ENCODE measurements around the gene BPNT1. TPM values are rescaled to one million over a fixed set of nuclear protein-coding genes. Genes with fewer than 3 reads are reported as not detected.
"Not testable (repeated sequence)": the region's sequence is repeated elsewhere in the genome, so short reads cannot be mapped to it uniquely, and the experiment has no call there.

The BPNT1 gene
- total and polyA plus RNA-seq, 3 donors from 2014 or later, result 22.0 to 28.7 (median 23.1) TPM

DNA sequence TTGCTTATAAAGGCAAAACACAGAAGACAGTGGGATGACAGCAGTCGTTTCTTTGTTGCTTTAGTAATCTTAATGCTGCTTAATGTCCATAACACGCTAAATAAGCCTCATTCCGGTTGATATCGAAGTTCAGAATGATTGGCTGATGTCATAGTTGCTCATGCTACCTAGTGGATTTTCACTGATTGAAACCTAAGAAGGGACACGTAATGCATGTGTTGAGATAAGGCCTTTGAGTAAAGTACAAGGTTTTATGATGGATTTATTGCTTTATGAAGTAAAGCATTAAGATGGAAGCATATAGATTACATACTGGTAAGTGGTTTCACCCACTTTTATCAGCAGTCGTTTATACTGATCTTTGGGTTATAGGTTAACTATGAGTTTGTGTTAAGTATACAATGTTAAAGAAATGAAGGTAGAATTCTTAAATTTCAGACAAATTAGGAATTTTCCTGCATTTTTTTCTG, 29.5 kb upstream of the BPNT1 start:
- WGBS, 2 donors, result 67 to 80% methylated on average over 6 of the region's 6 CpGs
- no peaks in the 10 kb centered on the region for H3K36me3 ChIP-seq (ENCODE audit: low read depth, missing control alignments)
- H3K4me1 ChIP-seq, result no peaks in the 10 kb centered on the region
- TF ChIP-seq POLR2A (IDR thresholded peaks at IDR 0.05), result no peak
- TF ChIP-seq CTCF (IDR thresholded peaks at IDR 0.05), result no peak
- H3K27me3 ChIP-seq, result no peaks in the 10 kb centered on the region
- DNase-seq, result no peak
- no peak overlapping the region for H3K27ac ChIP-seq
- no peaks in the 10 kb centered on the region for H3K9me3 ChIP-seq
- H3K4me3 ChIP-seq, result no peak overlapping the region
- intact Hi-C loops (cut with DNase I; ENCODE audit: low total_unique reads), result no loop called here

- TF ChIP-seq POLR2A (IDR thresholded peaks at IDR 0.05), result no peak
- TF ChIP-seq CTCF (IDR thresholded peaks at IDR 0.05), result peak in 2 of 3 experiments; percentile 9 to 49
- H3K27ac ChIP-seq, result no peak overlapping the region
- DNase-seq, result no peak
- no peaks in the 10 kb centered on the region for H3K9me3 ChIP-seq
- H3K4me3 ChIP-seq, result no peak overlapping the region
- intact Hi-C loops (cut with DNase I; ENCODE audit: low total_unique reads), result no loop called here
- 77 to 78% methylated on average over 5 of the region's 5 CpGs for WGBS, 2 donors
- no peaks in the 10 kb centered on the region for H3K36me3 ChIP-seq (ENCODE audit: low read depth, missing control alignments)
- H3K4me1 ChIP-seq, result no peaks in the 10 kb centered on the region
- H3K27me3 ChIP-seq, result no peaks in the 10 kb centered on the region
Observed at GRCh38 chr1:220113136-220113695, 23.6 kb upstream of the BPNT1 start.

DNA sequence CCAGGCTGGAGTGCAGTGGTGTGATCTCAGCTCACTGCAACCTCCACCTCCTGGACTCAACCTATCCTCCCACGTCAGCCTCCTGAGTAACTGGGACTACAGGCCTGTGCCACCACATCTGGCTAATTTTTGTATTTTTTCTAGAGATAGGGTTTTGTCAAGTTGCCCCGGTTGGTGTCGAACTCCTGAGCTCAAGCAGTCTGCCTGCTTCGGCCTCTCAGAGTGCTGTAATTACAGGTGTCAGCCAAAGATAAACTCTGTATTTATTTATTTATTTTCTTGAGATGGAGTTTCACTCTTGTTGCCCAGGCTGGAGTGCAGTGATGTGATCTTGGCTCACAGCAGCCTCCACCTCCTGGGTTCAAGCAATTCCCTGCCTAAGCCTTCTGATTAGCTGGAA, 23.0 kb upstream of the BPNT1 start:
- H3K27me3 ChIP-seq; H3K9me3 ChIP-seq; H3K36me3 ChIP-seq (ENCODE audit: low read depth, missing control alignments); intact Hi-C loops (cut with DNase I; ENCODE audit: low total_unique reads); H3K27ac ChIP-seq; H3K4me1 ChIP-seq; DNase-seq; H3K4me3 ChIP-seq: not testable (repeated sequence)
- 93 to 96% methylated on average over 4 of the region's 4 CpGs for WGBS, 2 donors

- DNase-seq; H3K4me1 ChIP-seq; H3K27ac ChIP-seq; H3K27me3 ChIP-seq; H3K4me3 ChIP-seq; H3K9me3 ChIP-seq; H3K36me3 ChIP-seq (ENCODE audit: low read depth, missing control alignments); intact Hi-C loops (cut with DNase I; ENCODE audit: low total_unique reads): not testable (repeated sequence)
- 95% methylated on average over 6 of the region's 6 CpGs for WGBS, 2 donors
Observed at GRCh38 chr1:220110473-220110872, 20.9 kb upstream of the BPNT1 start.

DNA sequence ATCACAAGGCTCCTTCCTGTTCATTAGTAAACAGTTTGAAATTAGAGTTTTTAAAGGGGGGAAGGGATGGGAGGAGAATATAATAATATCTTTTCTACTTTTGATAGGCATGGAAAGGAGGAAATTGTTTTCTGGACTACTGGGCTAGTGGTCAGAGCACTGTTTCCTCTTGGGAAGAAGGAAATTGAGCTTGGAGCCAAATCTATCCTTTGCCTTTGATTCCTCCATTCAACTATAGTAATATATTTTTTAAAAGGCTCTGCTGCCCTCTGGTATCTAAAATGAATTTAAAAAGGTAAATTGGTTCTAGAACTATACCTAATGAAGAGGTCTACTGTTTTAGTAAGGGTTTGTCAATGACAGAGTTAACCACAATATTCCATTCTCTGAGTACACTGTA, 10.2 kb upstream of the BPNT1 start:
- intact Hi-C loops (cut with DNase I; ENCODE audit: low total_unique reads), result no loop called here
- DNase-seq, result no peak
- H3K27me3 ChIP-seq, result no peaks in the 10 kb centered on the region
- H3K9me3 ChIP-seq, result no peaks in the 10 kb centered on the region
- H3K36me3 ChIP-seq (ENCODE audit: low read depth, missing control alignments), result no peaks in the 10 kb centered on the region
- H3K4me1 ChIP-seq, result no peaks in the 10 kb centered on the region
- H3K27ac ChIP-seq, result no peak overlapping the region
- TF ChIP-seq CTCF (IDR thresholded peaks at IDR 0.05) (no peak), POLR2A (IDR thresholded peaks at IDR 0.05) (no peak)
- no peak overlapping the region for H3K4me3 ChIP-seq
